G401.6 (cell line): ENCODE results near the gene COMMD7.

Experiments
- FAIRE-seq: peaks from 2 replicates; lab custom pipeline; 2012; peaks lifted over from hg19 to GRCh38; lab: Jason Lieb, UNC

COMMD7 gene

GRCh38 chr20:32675223-32675975 is 67.9 kb downstream of the COMMD7 start:
- FAIRE-seq = no peak

- no peak for FAIRE-seq
Observed at GRCh38 chr20:32674362-32674789, 68.9 kb downstream of the COMMD7 start.

- no peak for FAIRE-seq
Observed at GRCh38 chr20:32672982-32673851, 70.0 kb downstream of the COMMD7 start.

GRCh38 chr20:32672394-32672981 is 70.8 kb downstream of the COMMD7 start:
- FAIRE-seq = no peak

- FAIRE-seq = no peak
Observed at GRCh38 chr20:32670773-32671455, 72.4 kb downstream of the COMMD7 start.

GRCh38 chr20:32667027-32667426 is 76.2 kb downstream of the COMMD7 start:
- no peak for FAIRE-seq

GRCh38 chr20:32664678-32665159 is 78.5 kb downstream of the COMMD7 start:
- FAIRE-seq = no peak

GRCh38 chr20:32664012-32664677 is 79.1 kb downstream of the COMMD7 start:
- no peak for FAIRE-seq

GRCh38 chr20:32663335-32664011 is 79.8 kb downstream of the COMMD7 start:
- no peak for FAIRE-seq

GRCh38 chr20:32661820-32662528 is 81.3 kb downstream of the COMMD7 start:
- FAIRE-seq = no peak

GRCh38 chr20:32660661-32661060 is 82.6 kb downstream of the COMMD7 start:
- no peak for FAIRE-seq

GRCh38 chr20:32656827-32657226 is 86.4 kb downstream of the COMMD7 start:
- FAIRE-seq = no peak

GRCh38 chr20:32655903-32656512 is 87.3 kb downstream of the COMMD7 start:
- no peak for FAIRE-seq

- no peak for FAIRE-seq
Observed at GRCh38 chr20:32652739-32653526, 90.3 kb downstream of the COMMD7 start.
